ENCODE results near the gene FOXP4. TPM values are rescaled to one million over a fixed set of nuclear protein-coding genes. Genes with fewer than 3 reads are reported as not detected.

Gene FOXP4
- total and polyA plus RNA-seq, 2 of the 13 experiments (the other 11 are each of a cell fraction or from before 2014, with no cell fraction given) = 11.0 to 12.4 TPM

- 0 out of 2 replicates have a peak, but pooled peaks have one; percentile 4 for TF ChIP-seq ARNTL (CRISPR knock-in tag; IDR thresholded peaks at IDR 0.05)
- no peak for TF ChIP-seq JUN (CRISPR knock-in tag; IDR thresholded peaks at IDR 0.05)
- TF ChIP-seq DMAP1 (CRISPR knock-in tag; IDR thresholded peaks at IDR 0.05) = no peak
- TF ChIP-seq ZBTB46 (CRISPR knock-in tag; IDR thresholded peaks at IDR 0.05; ENCODE audit: borderline replicate concordance) = 0 out of 2 replicates have a peak, but pooled peaks have one; percentile 41
- TF ChIP-seq ZBTB37 (CRISPR knock-in tag; IDR thresholded peaks at IDR 0.05) = no peak
- TF ChIP-seq YEATS4 (CRISPR knock-in tag; IDR thresholded peaks at IDR 0.05; ENCODE audit: borderline replicate concordance) = no peak
- no peak for TF ChIP-seq RNF2 (conservative IDR thresholded peaks at IDR 0.05; ENCODE audit: low read depth)
Measured at GRCh38 chr6:41545247-41545702, 906 bp upstream of the FOXP4 start (continued).

GRCh38 chr6:41546475-41546865, 289 bp downstream of the FOXP4 start:
- no peak for DNase-seq (ENCODE audit: low spot score)
- H3K9me3 ChIP-seq (ENCODE audit: low read length) = no peaks in the 10 kb centered on the region
- H3K36me3 ChIP-seq (replicated peaks in 1 of 2; ENCODE audit: control insufficient read depth in 1 of 2, insufficient read depth in 2 of 2, low read length in 2 of 2) = peaks cover 6 to 19% of the 10 kb centered on the region in 2 experiments
- CTCF ChIA-PET (ENCODE audit: low intra/inter-chr PET ratio, low total read pairs) = interaction anchor here (1.8 kb wide), 1 partner anchor 45 kb away, joined by 5 read pairs; no protein-coding TSS in a partner anchor
- POLR2A ChIA-PET = interaction anchor here (1.1 to 7.7 kb wide), 6 partner anchors 19 to 120 kb away, joined by 3 to 90 read pairs (median 7); no protein-coding TSS in a partner anchor
- H3K4me3 ChIP-seq (replicated peaks in 1 of 3; ENCODE audit: insufficient read depth in 1 of 3, low read depth in 2 of 3, low read length in 3 of 3) = peak overlapping the region; percentile 67 to 99 (median 99); a peak in 4 of 6 replicates
- H3K4me1 ChIP-seq (ENCODE audit: insufficient read depth, low read length) = peaks cover 54% of the 10 kb centered on the region
- H3K4me2 ChIP-seq (ENCODE audit: low read depth, low read length) = peak overlapping the region; percentile 95
- peaks cover 41% of the 10 kb centered on the region for H4K20me1 ChIP-seq (ENCODE audit: insufficient read depth, low read length)
- H3K27me3 ChIP-seq (ENCODE audit: control insufficient read depth in 1 of 2, insufficient read depth in 2 of 2, low read length in 2 of 2) = no peaks in the 10 kb centered on the region
- peak overlapping the region; percentile 65 for H3K27ac ChIP-seq (ENCODE audit: extremely low read length, insufficient read depth, low read length)
- WGBS (ENCODE audit: low lambda C conversion rate) = 2% methylated on average over 16 of the region's 67 CpGs
- H3K79me2 ChIP-seq (ENCODE audit: insufficient read depth, low read length) = peaks cover 71% of the 10 kb centered on the region
- H3K9ac ChIP-seq (ENCODE audit: insufficient read depth, low read depth, low read length) = peak overlapping the region; percentile 86
- ATAC-seq = no peak
- H2AFZ ChIP-seq (ENCODE audit: low read length) = no peak overlapping the region
- no peak for FAIRE-seq
- no TSS peak for BruUV-seq (replicated peaks)
- intact Hi-C loops (cut with micrococcal nuclease; ENCODE audit: unreplicated experiment) (loop anchor here (2.0 to 5.0 kb wide), 4 partner anchors 46 to 179 kb away; no protein-coding TSS in a partner anchor), in situ Hi-C loops (cut with HindIII; ENCODE audit: extremely low pct_ligation_motif_present, low pct_unique_long_range_greater_than_20kb) (loop anchor here (5.0 kb wide), 2 partner anchors 46 to 119 kb away; no protein-coding TSS in a partner anchor)
- TF ChIP-seq ATF2 (CRISPR knock-in tag; IDR thresholded peaks at IDR 0.05) (no peak), ZNF142 (CRISPR knock-in tag; IDR thresholded peaks at IDR 0.05) (no peak; the same call in 1 of the 2 replicates), ELF1 (CRISPR knock-in tag; IDR thresholded peaks at IDR 0.05) (no peak), ZNF589 (CRISPR knock-in tag; conservative IDR thresholded peaks at IDR 0.05) (no peak), CREBL2 (CRISPR knock-in tag; IDR thresholded peaks at IDR 0.05; ENCODE audit: borderline replicate concordance) (no peak)

All from HepG2 (cell line).